GM21737 (cell line): ENCODE measurements around the gene ZBP1.

Experiments used
- ATAC-seq: cut with Tn5 transposase; IDR thresholded peaks from one replicate; pipeline ENCODE4 v1.9.1; 2021; ENCODE audit warnings: mild to moderate bottlenecking, moderate library complexity; ENCODE audit not compliant: unreplicated experiment

The ZBP1 gene

GRCh38 chr20:57619051-57619831, 985 bp downstream of the ZBP1 start:
- ATAC-seq = peak; percentile 56

GRCh38 chr20:57618764-57619050, 1.5 kb downstream of the ZBP1 start:
- ATAC-seq = no peak

- no peak for ATAC-seq
Observed at GRCh38 chr20:57618091-57618763, 2.0 kb downstream of the ZBP1 start.

GRCh38 chr20:57617079-57617795, 3.0 kb downstream of the ZBP1 start:
- ATAC-seq = no peak

GRCh38 chr20:57616143-57616951, 3.9 kb downstream of the ZBP1 start:
- ATAC-seq = no peak

- ATAC-seq = no peak
Observed at GRCh38 chr20:57615445-57615811, 4.8 kb downstream of the ZBP1 start.

- no peak for ATAC-seq
Observed at GRCh38 chr20:57614490-57615444, 5.5 kb downstream of the ZBP1 start.

- ATAC-seq = no peak
Observed at GRCh38 chr20:57613481-57613921, 6.7 kb downstream of the ZBP1 start.

GRCh38 chr20:57612916-57613315, 7.3 kb downstream of the ZBP1 start:
- no peak for ATAC-seq

GRCh38 chr20:57612436-57612835, 7.8 kb downstream of the ZBP1 start:
- no peak for ATAC-seq

- ATAC-seq = no peak
Observed at GRCh38 chr20:57611586-57612311, 8.5 kb downstream of the ZBP1 start.

GRCh38 chr20:57610261-57610952, 9.8 kb downstream of the ZBP1 start:
- ATAC-seq = no peak

- ATAC-seq = no peak
Observed at GRCh38 chr20:57609842-57610167, 10.4 kb downstream of the ZBP1 start.

- ATAC-seq = no peak
Observed at GRCh38 chr20:57609086-57609841, 11.0 kb downstream of the ZBP1 start.

GRCh38 chr20:57608516-57608915, 11.7 kb downstream of the ZBP1 start:
- no peak for ATAC-seq

- ATAC-seq = no peak
Observed at GRCh38 chr20:57605878-57606277, 14.3 kb downstream of the ZBP1 start.

GRCh38 chr20:57605045-57605444, 15.2 kb downstream of the ZBP1 start:
- ATAC-seq = no peak

GRCh38 chr20:57603120-57603519, 17.1 kb downstream of the ZBP1 start:
- ATAC-seq = no peak
